MV-4-11 (cell line): ENCODE data around the gene PRM2.
"Not testable (repeated sequence)": the region's sequence is repeated elsewhere in the genome, so short reads cannot be mapped to it uniquely, and the experiment has no call there.

ENCODE experiments used
- DNase-seq: peaks from one replicate; lab custom pipeline; 2025; lab: John Stamatoyannopoulos, UW

Gene PRM2

GRCh38 chr16:11289696-11290095 lies 13.4 kb upstream of the PRM2 start:
- not testable (repeated sequence) for DNase-seq

- no peak for DNase-seq
Measured at GRCh38 chr16:11289202-11289601, 12.9 kb upstream of the PRM2 start.

- DNase-seq, result no peak
Measured at GRCh38 chr16:11285842-11286241, 9.6 kb upstream of the PRM2 start.

DNA sequence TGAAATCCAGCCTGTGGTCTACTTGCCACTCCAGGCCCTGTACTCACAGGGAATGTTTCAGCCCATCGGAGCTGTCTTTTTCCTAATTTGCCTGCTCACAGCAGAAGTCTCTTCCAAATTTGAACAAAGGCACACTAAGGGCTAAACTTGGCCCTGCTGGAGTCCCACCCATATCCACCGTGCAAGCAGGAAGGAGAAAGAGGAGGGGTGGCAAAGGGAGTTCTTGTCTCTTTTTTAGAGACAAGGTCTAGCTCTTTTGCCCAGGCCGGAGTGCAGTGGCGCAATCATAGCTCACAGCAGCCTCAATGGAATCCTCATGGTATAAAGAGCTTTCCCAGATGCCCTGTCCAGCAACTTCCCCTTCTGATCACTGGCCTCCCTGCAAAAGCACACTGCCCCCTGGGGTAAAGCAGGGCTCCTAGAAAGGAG lies 7.6 kb upstream of the PRM2 start:
- DNase-seq, result peak; percentile 51

GRCh38 chr16:11280616-11281522 lies 4.6 kb upstream of the PRM2 start, which contains the start of gene PRM1:
PRM1 (minus strand) TSS chr16:11281330; CDS start chr16:11281238, 92 bp downstream.
- DNase-seq, result no peak

GRCh38 chr16:11278681-11279628 lies 2.7 kb upstream of the PRM2 start:
- DNase-seq, result peak; percentile 70

GRCh38 chr16:11277607-11278337 lies 1.5 kb upstream of the PRM2 start:
- DNase-seq, result no peak

DNA sequence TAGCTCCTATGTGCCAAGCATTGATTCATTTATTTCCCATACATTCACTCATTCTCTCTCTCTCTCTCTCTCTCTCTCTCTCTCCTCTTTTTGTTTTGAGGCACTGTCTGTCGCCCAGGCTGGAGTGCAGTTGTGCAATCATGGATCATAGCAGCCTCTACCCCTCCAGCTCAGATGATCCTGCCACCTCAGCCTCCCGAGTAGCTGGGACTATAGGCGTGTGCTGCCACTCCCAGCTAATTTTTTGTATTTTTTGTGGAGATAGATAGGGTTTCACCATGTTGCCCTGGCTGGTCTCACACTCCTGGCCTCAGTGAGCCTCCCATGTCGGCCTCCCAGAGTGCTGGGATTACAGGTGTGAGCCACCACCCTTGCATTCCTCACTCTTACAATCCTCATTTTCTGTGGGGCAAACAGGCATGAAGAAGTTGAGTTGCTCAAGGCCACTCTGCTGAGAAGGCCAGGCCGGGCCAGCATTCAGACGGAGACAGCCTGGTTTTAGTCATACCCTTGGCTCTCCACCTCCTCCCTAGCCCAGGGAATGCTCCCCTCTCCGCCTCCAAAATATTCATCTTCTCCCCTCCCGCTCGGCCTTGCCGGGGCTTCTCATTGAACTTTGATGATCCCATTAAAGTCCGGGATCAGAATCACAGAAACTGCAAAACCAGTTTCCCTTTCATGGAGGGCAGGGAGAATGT lies 765 bp upstream of the PRM2 start:
- DNase-seq, result peak; percentile 36

- no peak for DNase-seq
Measured at GRCh38 chr16:11274964-11275363, 1.3 kb downstream of the PRM2 start.

DNA sequence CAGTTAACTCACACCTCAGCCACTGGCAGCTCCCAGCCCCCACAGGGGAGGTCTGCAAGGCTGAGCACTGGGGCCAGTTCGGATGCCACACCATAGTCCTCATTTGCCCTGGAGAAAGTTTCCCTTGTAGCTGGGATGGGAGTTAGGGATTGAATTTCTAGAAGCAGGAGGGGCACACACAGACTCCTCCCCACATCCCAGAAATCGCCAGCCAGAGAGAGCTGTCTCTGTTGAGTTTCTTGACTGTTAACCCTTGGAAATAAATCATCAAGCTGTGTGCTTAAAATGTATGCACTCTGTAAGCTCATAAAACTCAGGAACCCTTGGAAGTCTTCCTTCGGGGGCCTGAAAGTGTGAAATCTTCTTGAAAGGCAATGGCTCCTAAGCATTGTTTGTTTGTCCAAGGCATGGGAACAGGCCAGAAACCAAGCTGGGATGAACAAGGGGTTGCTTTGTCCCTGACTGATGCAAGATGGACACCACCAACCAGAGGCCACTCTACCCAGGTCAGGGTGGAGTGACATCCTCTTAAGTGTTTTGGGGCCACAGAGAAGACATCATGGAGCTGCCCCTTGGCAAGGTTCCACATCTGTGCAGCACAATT lies 2.5 kb downstream of the PRM2 start:
- no peak for DNase-seq

- no peak for DNase-seq
Measured at GRCh38 chr16:11272921-11273720, 3.2 kb downstream of the PRM2 start, which contains the start of gene PRM3. PRM3 (minus strand) TSS chr16:11273629; CDS start chr16:11273595, 34 bp downstream.

DNA sequence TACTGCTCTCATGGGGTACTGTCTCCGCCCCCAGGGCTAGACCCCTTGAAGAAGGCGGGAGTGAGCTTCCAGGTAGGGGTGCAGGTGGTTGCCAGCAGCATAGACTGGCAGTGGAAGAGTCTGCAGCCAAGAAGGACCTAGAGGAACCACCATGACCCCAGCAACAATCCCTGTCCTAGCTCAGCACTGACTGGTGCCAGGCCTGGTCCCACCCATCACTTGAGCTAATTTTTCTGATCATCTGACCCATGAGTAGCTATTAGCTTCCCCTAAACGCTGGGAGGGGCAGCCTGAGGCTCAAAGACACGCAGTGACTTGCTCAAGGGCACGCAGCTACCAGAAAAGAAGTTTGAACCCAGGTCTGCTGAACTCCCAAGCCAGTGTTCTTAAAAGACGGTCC lies 3.8 kb downstream of the PRM2 start:
- no peak for DNase-seq

DNA sequence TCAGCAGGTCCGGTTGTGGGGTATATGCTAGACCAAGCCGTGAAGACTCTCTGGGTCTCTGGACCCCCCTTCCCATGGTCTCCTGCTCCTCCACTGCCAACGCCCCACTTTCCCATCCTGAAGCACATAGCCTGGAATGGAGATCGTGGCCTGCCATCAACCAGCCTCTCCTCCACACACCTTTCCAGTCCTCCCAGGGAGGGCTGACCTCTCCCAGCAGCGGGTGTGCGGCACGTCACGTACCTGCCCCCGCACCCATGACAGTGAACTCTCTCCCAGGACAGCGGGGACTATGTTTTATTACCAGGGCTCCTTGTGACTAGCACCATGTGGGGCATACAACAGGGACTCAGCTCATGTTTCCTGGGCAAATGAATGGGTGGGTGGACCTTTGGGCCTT lies 4.7 kb downstream of the PRM2 start:
- no peak for DNase-seq

DNA sequence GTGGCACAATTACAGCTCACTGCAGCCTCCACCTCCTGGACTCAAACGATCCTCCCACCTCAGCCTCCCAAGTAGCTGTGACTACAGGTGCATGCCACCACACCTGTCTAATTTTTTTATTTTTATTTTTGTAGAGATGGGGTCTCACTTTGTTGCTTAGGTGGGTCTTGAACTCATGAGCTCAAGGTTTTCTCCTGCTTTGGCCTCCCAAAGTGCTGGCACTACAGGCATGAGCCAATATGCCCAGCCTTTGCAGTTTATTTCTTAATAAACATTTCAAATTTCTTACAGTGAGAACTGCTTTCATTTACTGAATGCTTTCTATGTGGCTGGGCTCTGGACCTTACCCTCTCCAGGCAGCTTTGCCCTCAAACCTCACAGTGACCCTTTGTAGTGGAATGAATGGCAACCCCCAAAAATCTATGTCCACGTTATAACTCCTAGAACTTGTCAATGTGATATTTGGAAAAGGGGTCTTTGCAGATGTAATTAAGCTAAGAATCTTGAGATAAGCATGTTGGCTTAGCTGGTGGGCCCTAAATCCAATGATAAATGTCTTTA lies 5.6 kb downstream of the PRM2 start:
- no peak for DNase-seq

GRCh38 chr16:11268921-11269375 lies 7.3 kb downstream of the PRM2 start, which contains the start of gene TNP2:
TNP2 (minus strand) TSS chr16:11269325; CDS start chr16:11269262, 63 bp downstream.
- DNase-seq, result no peak

DNA sequence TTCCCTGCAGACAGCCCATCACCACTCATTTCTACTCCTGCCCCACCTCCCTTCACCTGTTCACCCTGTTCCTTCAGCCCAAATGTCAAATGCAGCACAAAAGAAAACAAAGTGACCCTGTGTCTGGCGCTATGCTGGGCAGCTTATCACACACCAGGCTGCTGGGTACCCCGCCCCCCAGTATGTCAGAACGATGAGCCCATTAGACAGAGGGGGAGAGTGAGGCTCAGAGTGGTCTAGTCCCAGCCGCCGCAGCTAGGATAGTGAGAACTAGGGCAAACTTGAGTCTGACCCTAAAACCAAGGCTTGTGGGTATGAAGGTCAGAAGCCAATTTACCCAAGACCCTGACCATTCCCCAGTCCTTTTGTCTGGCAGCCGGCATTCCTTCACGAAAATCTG lies 11.2 kb downstream of the PRM2 start:
- no peak for DNase-seq

- DNase-seq, result peak; percentile 86
Measured at GRCh38 chr16:11264155-11264832, 12.0 kb downstream of the PRM2 start.

DNA sequence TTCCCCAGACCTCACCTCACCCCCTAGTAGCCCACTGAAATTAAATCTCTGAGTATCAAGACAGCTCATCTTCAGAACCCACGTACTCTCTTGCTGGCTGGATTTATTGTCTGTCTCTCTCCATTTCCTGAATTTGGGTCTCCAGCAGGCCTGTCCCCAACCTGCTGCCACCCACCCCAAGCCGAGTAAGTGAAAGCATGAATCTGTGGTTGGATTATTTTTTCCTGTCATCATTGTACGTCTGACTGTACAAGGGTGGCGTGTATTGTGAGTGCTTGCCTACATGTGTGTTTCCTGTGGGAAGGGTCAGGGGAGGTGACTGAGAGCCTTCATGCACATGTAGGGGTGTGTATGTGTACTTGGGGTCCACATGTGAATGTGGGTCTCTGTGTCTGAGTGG lies 12.5 kb downstream of the PRM2 start:
- peak; percentile 47 for DNase-seq

- no peak for DNase-seq
Measured at GRCh38 chr16:11262915-11263314, 13.4 kb downstream of the PRM2 start.
